Neural progenitor cell (in vitro differentiated cells): ENCODE data around the gene TRAF3.

Experiments used
- EZH2 ChIP-seq: fragments of 200-600 bp; sonication (generic); IDR thresholded peaks from 2 replicates; pipeline ENCODE4 v1.6.1; 2017; ENCODE audit warnings: antibody characterized with exemption, mild to moderate bottlenecking, moderate library complexity
- TF ChIP-seq, protein P1 (sequence below): fragments of 200-600 bp; sonication (generic); IDR thresholded peaks from 2 replicates; pipeline ENCODE4 v1.5.1; 2017; ENCODE audit warnings: antibody characterized with exemption, mild to moderate bottlenecking

DNA sequence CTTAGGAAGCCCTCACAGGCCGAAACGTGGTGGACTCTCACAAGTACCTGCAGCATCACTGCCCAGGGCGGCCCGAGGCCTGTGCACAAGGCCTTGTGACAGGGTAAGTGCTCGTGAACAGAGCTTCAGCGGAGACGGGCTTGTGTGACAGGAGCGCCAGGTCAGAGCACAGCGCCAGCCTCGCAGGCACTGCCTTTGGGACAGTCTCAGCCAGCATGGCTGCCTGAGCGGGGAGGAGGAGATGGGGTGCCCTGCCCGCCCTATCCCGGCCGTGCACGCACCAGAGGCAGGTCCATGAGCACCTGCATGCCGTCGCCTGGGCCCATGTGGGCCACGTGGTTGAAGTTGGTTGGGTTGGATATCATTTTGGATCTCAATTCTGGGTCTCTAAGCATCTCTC lies 162.1 kb downstream of the TRAF3 start:
- TF ChIP-seq, protein P1, sequence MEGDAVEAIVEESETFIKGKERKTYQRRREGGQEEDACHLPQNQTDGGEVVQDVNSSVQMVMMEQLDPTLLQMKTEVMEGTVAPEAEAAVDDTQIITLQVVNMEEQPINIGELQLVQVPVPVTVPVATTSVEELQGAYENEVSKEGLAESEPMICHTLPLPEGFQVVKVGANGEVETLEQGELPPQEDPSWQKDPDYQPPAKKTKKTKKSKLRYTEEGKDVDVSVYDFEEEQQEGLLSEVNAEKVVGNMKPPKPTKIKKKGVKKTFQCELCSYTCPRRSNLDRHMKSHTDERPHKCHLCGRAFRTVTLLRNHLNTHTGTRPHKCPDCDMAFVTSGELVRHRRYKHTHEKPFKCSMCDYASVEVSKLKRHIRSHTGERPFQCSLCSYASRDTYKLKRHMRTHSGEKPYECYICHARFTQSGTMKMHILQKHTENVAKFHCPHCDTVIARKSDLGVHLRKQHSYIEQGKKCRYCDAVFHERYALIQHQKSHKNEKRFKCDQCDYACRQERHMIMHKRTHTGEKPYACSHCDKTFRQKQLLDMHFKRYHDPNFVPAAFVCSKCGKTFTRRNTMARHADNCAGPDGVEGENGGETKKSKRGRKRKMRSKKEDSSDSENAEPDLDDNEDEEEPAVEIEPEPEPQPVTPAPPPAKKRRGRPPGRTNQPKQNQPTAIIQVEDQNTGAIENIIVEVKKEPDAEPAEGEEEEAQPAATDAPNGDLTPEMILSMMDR = no peak
- TF ChIP-seq EZH2 = no peak
